Liver (tissue), 9 donors: Measurements from ENCODE around the gene XRCC1. TPM values are rescaled to one million over a fixed set of nuclear protein-coding genes. Genes with fewer than 3 reads are reported as not detected.

Experiments used
- DNase-seq: peaks from one replicate; pipeline ENCODE4 v3.0.0-alpha.2; 2017; ENCODE audit warnings: low spot score
- H3K27ac ChIP-seq, 2 donors: one replicate each; pipeline ENCODE4 v1.7.0; 2013; ENCODE audit warnings: inconsistent platforms in 2 of 2, low read length in 2 of 2, control low read depth in 1 of 2, low read depth in 1 of 2, mild to moderate bottlenecking in 1 of 2
- H3K27me3 ChIP-seq, 4 donors: one replicate each; pipeline versions ENCODE4 v1.6.1 to v1.7.0; 2013; ENCODE audit warnings: low read length in 3 of 4, inconsistent platforms in 1 of 4, mild to moderate bottlenecking in 1 of 4, moderate library complexity in 1 of 4; ENCODE audit not compliant: control insufficient read depth in 4 of 4, insufficient read depth in 4 of 4
- H3K36me3 ChIP-seq, 4 donors: one replicate each; pipeline versions ENCODE4 v1.6.1 to v1.7.0; 2013; ENCODE audit warnings: low read length in 3 of 4, mild to moderate bottlenecking in 3 of 4, low read depth in 1 of 4, moderate library complexity in 1 of 4; ENCODE audit not compliant: control insufficient read depth in 4 of 4, insufficient read depth in 3 of 4
- H3K4me1 ChIP-seq, 4 donors: one replicate each; pipeline versions ENCODE4 v1.6.1 to v1.7.0; 2013; ENCODE audit warnings: low read length in 3 of 4, mild to moderate bottlenecking in 3 of 4, moderate library complexity in 1 of 4; ENCODE audit not compliant: control insufficient read depth in 4 of 4, insufficient read depth in 4 of 4
- H3K4me3 ChIP-seq, 3 donors: one replicate each; pipeline versions ENCODE4 v1.6.1 to v1.7.0; 2013; ENCODE audit warnings: low read length in 3 of 3, control low read depth in 1 of 3, low read depth in 1 of 3, mild to moderate bottlenecking in 1 of 3
- H3K9ac ChIP-seq, 2 donors: one replicate each; pipeline ENCODE4 v1.7.0; 2013; ENCODE audit warnings: low read length in 2 of 2, mild to moderate bottlenecking in 2 of 2, moderate library complexity in 2 of 2, control low read depth in 1 of 2, low read depth in 1 of 2
- H3K9me3 ChIP-seq, 4 donors: one replicate each; pipeline versions ENCODE4 v1.6.1 to v1.7.0; 2013; ENCODE audit warnings: low read length in 3 of 4; ENCODE audit not compliant: control insufficient read depth in 4 of 4
- EGR1 ChIP-seq, 2 donors: IDR thresholded peaks; 2 replicates each; pipeline ENCODE4 v1.6.1; 2016 to 2018; ENCODE audit warnings: antibody characterized with exemption in 2 of 2, low read depth in 2 of 2
- FOXA2 ChIP-seq: IDR thresholded peaks from 2 replicates; pipeline ENCODE4 v1.6.1; 2016; ENCODE audit warnings: antibody characterized with exemption
- GABPA ChIP-seq, 2 donors: IDR thresholded peaks in 1 of 2; conservative IDR thresholded peaks in 1 of 2; 2 replicates each; pipeline ENCODE4 v1.6.1; 2016; ENCODE audit warnings: antibody characterized with exemption in 2 of 2, mild to moderate bottlenecking in 1 of 2, moderate library complexity in 1 of 2
- HNF4A ChIP-seq, 2 donors: conservative IDR thresholded peaks; 2 replicates each; pipeline ENCODE4 v1.6.1; 2016; ENCODE audit warnings: antibody characterized with exemption in 2 of 2, mild to moderate bottlenecking in 2 of 2
- JUND ChIP-seq, 2 donors: IDR thresholded peaks; 2 replicates each; pipeline ENCODE4 v1.6.1; 2016; ENCODE audit warnings: antibody characterized with exemption in 2 of 2
- NR2F2 ChIP-seq: IDR thresholded peaks from 2 replicates; pipeline ENCODE4 v1.6.1; 2016; ENCODE audit warnings: antibody characterized with exemption
- RAD21 ChIP-seq, 2 donors: IDR thresholded peaks; 2 replicates each; pipeline ENCODE4 v1.6.1; 2016; ENCODE audit warnings: antibody characterized with exemption in 2 of 2, mild to moderate bottlenecking in 2 of 2
- SP1 ChIP-seq: IDR thresholded peaks from 2 replicates; pipeline ENCODE4 v1.6.1; 2018; ENCODE audit warnings: antibody characterized with exemption, mild to moderate bottlenecking
- TAF1 ChIP-seq: conservative IDR thresholded peaks from 2 replicates; pipeline ENCODE4 v1.6.1; 2016; ENCODE audit warnings: antibody characterized with exemption, mild to moderate bottlenecking
- YY1 ChIP-seq: IDR thresholded peaks from 2 replicates; pipeline ENCODE4 v1.6.1; 2016; ENCODE audit warnings: antibody characterized with exemption, mild to moderate bottlenecking
- ZBTB33 ChIP-seq: IDR thresholded peaks from 2 replicates; pipeline ENCODE4 v1.6.1; 2016; ENCODE audit warnings: antibody characterized with exemption
- WGBS: extraction: QIAGEN DNeasy Blood & Tissue Kit; methylation state at CpG from one replicate; pipeline ENCODE4 v1.1.7; 2013; 5-methylcytosine and 5-hydroxymethylcytosine counted together
- polyA plus RNA-seq, 2 donors: library from polyadenylated mRNA; stranded (reverse) in 1 of 2; unstranded in 1 of 2; fragments of 200-250 nt in 1 of 2; fragments of >200 nt in 1 of 2; fragmentation: Nextera tagmentation in 1 of 2; extraction: Ambion mirVana in 1 of 2; gene quantifications; one replicate each; pipeline versions ENCODE4 v1.2.1 to v1.2.3, GENCODE V29; 2013 to 2015
- total RNA-seq, 2 donors: library from RNA; depleted of rRNA; stranded (reverse); fragments of >200 nt; gene quantifications; one replicate each; pipeline ENCODE4 v1.2.3, GENCODE V29; 2014
- TF ChIP-seq, protein P1 (sequence below): fragments of 150-350 bp; IDR thresholded peaks from 2 replicates; pipeline ENCODE4 v1.5.1; 2017; ENCODE audit warnings: improper control_type of control experiment, low read depth, low read length; ENCODE audit not compliant: missing input control
- TF ChIP-seq, protein P2 (sequence below): IDR thresholded peaks from 2 replicates; pipeline ENCODE4 v1.6.1; 2016; ENCODE audit warnings: antibody characterized with exemption
- TF ChIP-seq, protein P3 (sequence below): IDR thresholded peaks from 2 replicates; pipeline ENCODE4 v1.6.1; 2016; ENCODE audit warnings: antibody characterized with exemption, mild to moderate bottlenecking
- donor health status: healthy.
- donor health status: healthy.
- donor health status: healthy.
- donor health status: healthy.
- donor health status: healthy.

The XRCC1 gene
- total and polyA plus RNA-seq, 4 donors: 3.6 to 9.8 (median 4.9) TPM

DNA sequence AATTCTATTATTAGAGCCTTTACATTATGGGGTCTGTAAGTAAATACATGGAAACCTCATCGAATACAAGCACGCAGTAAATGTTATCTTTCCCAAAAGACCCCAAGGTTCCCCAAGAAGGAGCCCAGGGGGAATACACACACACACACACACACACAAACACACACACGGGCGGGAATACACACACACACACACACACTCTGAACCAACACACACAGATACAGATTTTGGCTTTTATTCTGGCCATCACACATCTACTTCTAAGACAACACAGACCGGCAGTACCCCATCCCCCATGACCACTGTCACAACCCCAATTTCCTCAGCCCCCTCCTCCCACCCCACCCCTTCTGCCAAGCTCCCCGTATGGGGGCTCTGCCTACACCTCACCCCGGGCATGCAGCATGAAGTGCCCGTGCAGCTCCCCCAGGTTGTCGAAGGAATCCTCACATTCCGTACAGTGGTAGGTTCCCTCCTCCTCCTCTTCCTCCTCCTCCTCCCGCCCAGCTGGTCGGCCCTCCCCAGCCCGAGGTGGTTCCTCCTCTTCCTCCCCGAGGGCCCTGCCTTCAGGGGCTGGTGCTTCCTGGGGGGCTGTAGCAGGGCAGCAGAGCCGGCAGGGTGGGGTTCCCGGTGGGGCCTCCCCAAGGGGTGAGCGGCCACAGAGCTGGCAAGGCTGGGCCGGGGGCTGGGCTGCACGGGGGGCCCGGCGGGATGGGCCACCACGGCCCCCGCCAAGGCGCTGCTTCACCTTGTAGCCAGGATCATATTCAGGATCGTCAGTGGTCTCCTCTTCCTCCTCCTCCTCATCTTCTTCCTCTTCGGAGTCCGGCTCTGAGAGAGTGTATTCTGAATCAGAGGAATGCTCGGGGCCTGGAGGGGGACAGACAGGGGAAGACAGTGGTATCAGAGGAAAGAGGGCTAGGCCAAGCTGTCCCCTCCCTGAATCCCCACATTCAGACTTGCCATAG lies 32.2 kb upstream of the XRCC1 start:
- WGBS: 86% methylated on average over 28 of the region's 28 CpGs
- TF ChIP-seq HNF4A (conservative IDR thresholded peaks at IDR 0.05): no peak
- TF ChIP-seq, protein P1, sequence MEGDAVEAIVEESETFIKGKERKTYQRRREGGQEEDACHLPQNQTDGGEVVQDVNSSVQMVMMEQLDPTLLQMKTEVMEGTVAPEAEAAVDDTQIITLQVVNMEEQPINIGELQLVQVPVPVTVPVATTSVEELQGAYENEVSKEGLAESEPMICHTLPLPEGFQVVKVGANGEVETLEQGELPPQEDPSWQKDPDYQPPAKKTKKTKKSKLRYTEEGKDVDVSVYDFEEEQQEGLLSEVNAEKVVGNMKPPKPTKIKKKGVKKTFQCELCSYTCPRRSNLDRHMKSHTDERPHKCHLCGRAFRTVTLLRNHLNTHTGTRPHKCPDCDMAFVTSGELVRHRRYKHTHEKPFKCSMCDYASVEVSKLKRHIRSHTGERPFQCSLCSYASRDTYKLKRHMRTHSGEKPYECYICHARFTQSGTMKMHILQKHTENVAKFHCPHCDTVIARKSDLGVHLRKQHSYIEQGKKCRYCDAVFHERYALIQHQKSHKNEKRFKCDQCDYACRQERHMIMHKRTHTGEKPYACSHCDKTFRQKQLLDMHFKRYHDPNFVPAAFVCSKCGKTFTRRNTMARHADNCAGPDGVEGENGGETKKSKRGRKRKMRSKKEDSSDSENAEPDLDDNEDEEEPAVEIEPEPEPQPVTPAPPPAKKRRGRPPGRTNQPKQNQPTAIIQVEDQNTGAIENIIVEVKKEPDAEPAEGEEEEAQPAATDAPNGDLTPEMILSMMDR: no peak
- TF ChIP-seq NR2F2: no peak
- TF ChIP-seq FOXA2: no peak
- no peak for TF ChIP-seq GABPA (IDR thresholded peaks at IDR 0.05 in 1 of 2, conservative IDR thresholded peaks at IDR 0.05 in 1 of 2)
- TF ChIP-seq YY1: no peak
- no peak for TF ChIP-seq JUND (IDR thresholded peaks at IDR 0.05)
- TF ChIP-seq, protein P2, sequence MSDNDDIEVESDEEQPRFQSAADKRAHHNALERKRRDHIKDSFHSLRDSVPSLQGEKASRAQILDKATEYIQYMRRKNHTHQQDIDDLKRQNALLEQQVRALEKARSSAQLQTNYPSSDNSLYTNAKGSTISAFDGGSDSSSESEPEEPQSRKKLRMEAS: no peak
- TF ChIP-seq SP1: no peak
- no peak for TF ChIP-seq RAD21 (IDR thresholded peaks at IDR 0.05)
- peaks cover 0 to 7% (median 2%) of the 10 kb centered on the region in 4 donors for H3K36me3 ChIP-seq
- H3K4me3 ChIP-seq: no peak overlapping the region
- no peaks in the 10 kb centered on the region for H3K9me3 ChIP-seq
- H3K9ac ChIP-seq: no peak overlapping the region
- no peaks in the 10 kb centered on the region for H3K4me1 ChIP-seq
- no peak overlapping the region for H3K27ac ChIP-seq
- no peaks in the 10 kb centered on the region for H3K27me3 ChIP-seq
- no peak for DNase-seq

GRCh38 chr19:43606569-43607229 lies 31.4 kb upstream of the XRCC1 start:
- Histone ChIP-seq H3K4me1 (no peaks in the 10 kb centered on the region), H3K27me3 (no peaks in the 10 kb centered on the region), H3K4me3 (no peak overlapping the region), H3K9me3 (no peaks in the 10 kb centered on the region), H3K27ac (no peak overlapping the region), H3K9ac (no peak overlapping the region), H3K36me3 (peaks cover 0 to 6% (median 1%) of the 10 kb centered on the region in 4 donors)
- 94% methylated on average over 7 of the region's 7 CpGs for WGBS
- no peak for DNase-seq
- no peak for TF ChIP-seq HNF4A (conservative IDR thresholded peaks at IDR 0.05)
- TF ChIP-seq JUND (IDR thresholded peaks at IDR 0.05): no peak
- no peak for TF ChIP-seq ZBTB33
- TF ChIP-seq, protein P2: no peak
- no peak for TF ChIP-seq YY1
- no peak for TF ChIP-seq TAF1
- TF ChIP-seq, protein P3, sequence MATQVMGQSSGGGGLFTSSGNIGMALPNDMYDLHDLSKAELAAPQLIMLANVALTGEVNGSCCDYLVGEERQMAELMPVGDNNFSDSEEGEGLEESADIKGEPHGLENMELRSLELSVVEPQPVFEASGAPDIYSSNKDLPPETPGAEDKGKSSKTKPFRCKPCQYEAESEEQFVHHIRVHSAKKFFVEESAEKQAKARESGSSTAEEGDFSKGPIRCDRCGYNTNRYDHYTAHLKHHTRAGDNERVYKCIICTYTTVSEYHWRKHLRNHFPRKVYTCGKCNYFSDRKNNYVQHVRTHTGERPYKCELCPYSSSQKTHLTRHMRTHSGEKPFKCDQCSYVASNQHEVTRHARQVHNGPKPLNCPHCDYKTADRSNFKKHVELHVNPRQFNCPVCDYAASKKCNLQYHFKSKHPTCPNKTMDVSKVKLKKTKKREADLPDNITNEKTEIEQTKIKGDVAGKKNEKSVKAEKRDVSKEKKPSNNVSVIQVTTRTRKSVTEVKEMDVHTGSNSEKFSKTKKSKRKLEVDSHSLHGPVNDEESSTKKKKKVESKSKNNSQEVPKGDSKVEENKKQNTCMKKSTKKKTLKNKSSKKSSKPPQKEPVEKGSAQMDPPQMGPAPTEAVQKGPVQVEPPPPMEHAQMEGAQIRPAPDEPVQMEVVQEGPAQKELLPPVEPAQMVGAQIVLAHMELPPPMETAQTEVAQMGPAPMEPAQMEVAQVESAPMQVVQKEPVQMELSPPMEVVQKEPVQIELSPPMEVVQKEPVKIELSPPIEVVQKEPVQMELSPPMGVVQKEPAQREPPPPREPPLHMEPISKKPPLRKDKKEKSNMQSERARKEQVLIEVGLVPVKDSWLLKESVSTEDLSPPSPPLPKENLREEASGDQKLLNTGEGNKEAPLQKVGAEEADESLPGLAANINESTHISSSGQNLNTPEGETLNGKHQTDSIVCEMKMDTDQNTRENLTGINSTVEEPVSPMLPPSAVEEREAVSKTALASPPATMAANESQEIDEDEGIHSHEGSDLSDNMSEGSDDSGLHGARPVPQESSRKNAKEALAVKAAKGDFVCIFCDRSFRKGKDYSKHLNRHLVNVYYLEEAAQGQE: no peak
- no peak for TF ChIP-seq GABPA (IDR thresholded peaks at IDR 0.05 in 1 of 2, conservative IDR thresholded peaks at IDR 0.05 in 1 of 2)
- TF ChIP-seq EGR1 (IDR thresholded peaks at IDR 0.05; ENCODE audit: low read depth in 2 of 2): no peak
- TF ChIP-seq, protein P1: no peak
- TF ChIP-seq SP1: no peak
- TF ChIP-seq RAD21 (IDR thresholded peaks at IDR 0.05): no peak
